GM12878 (cell line): ENCODE data around the gene REEP3. TPM values are rescaled to one million over a fixed set of nuclear protein-coding genes. Genes with fewer than 3 reads are reported as not detected.

ENCODE experiments used
- ATAC-seq: fragments of 200-7000 bp; cut with Tn5 transposase; 3 replicates; pipeline ENCODE4 v1.9.1; 2020; ENCODE audit warnings: mild to moderate bottlenecking, moderate library complexity
- BruUV-seq: library from RNA; stranded (reverse); fragments of 400-500 nt; replicated peaks from 2 replicates; lab custom pipeline; 2021; lab: Mats Ljungman, UMichigan
- CTCF ChIA-PET: fragments of 300-600 bp; sonication (Branson Sonifier 250); formaldehyde crosslinking; extraction: SDS; loops from one replicate; lab custom pipeline; 2021; ENCODE audit warnings: inconsistent platforms; lab: Yijun Ruan, JAX
- POLR2A ChIA-PET: fragments of 350-600 bp; formaldehyde crosslinking; extraction: SDS; loops from one replicate; lab custom pipeline; 2021; ENCODE audit warnings: inconsistent platforms; lab: Charles Lee
- RAD21 ChIA-PET: fragments of 300-600 bp; sonication (Branson Sonifier 250); formaldehyde crosslinking; loops from one replicate; lab custom pipeline; 2023; ENCODE audit warnings: antibody characterized with exemption; ENCODE audit not compliant: unreplicated experiment; lab: Charles Lee
- SMC1A ChIA-PET: fragments of 300-600 bp; sonication (Branson Sonifier 250); formaldehyde crosslinking; loops from one replicate; lab custom pipeline; 2023; ENCODE audit not compliant: unreplicated experiment, uncharacterized antibody; lab: Charles Lee
- DNase-seq: peaks from one replicate; pipeline ENCODE4 v3.0.0-alpha.2; 2011; ENCODE audit warnings: low read depth, low spot score
- FAIRE-seq: peaks from 3 replicates; lab custom pipeline; 2011; peaks lifted over from hg19 to GRCh38; lab: Jason Lieb, UNC
- H2AFZ ChIP-seq: 2 replicates; pipeline ENCODE4 v1.6.0; 2011; ENCODE audit warnings: low read depth, low read length, control low read depth; ENCODE audit not compliant: control insufficient read depth
- H3K27ac ChIP-seq: 2 replicates; pipeline ENCODE4 v1.5.1; 2011; ENCODE audit warnings: control low read depth; ENCODE audit not compliant: control insufficient read depth, insufficient read depth
- H3K27me3 ChIP-seq, 2 experiments: replicated peaks in 1 of 2; 2 replicates each; pipeline versions ENCODE4 v1.6.0 to v1.6.1; 2011; ENCODE audit warnings: low read length in 1 of 2; ENCODE audit not compliant: control insufficient read depth in 2 of 2, insufficient read depth in 2 of 2
- H3K36me3 ChIP-seq, 2 experiments: 2 replicates each; pipeline ENCODE4 v1.5.1; 2011; ENCODE audit warnings: low read length in 1 of 2; ENCODE audit not compliant: control insufficient read depth in 2 of 2, insufficient read depth in 2 of 2
- H3K4me1 ChIP-seq: 2 replicates; pipeline ENCODE4 v1.6.1; 2011; ENCODE audit warnings: mild to moderate bottlenecking, low read length, moderate library complexity, mixed read lengths; ENCODE audit not compliant: control insufficient read depth, insufficient read depth
- H3K4me2 ChIP-seq: 2 replicates; pipeline ENCODE4 v1.6.0; 2011; ENCODE audit warnings: control low read depth; ENCODE audit not compliant: control insufficient read depth, insufficient read depth
- H3K4me3 ChIP-seq: fragments of 200-600 bp; sonication (generic); 2 replicates; pipeline ENCODE4 v1.5.1; 2016
- H3K79me2 ChIP-seq: 2 replicates; pipeline ENCODE4 v1.6.0; 2011; ENCODE audit warnings: low read length; ENCODE audit not compliant: control insufficient read depth, insufficient read depth
- H3K9ac ChIP-seq: 2 replicates; pipeline ENCODE4 v1.8.0; 2011; ENCODE audit warnings: low read length, control low read depth, mixed read lengths; ENCODE audit not compliant: control insufficient read depth, insufficient read depth
- H3K9me3 ChIP-seq: replicated peaks from 3 replicates; pipeline ENCODE4 v1.5.1; 2011; ENCODE audit warnings: mild to moderate bottlenecking, low read length; ENCODE audit not compliant: control insufficient read depth, insufficient read depth
- H4K20me1 ChIP-seq: 2 replicates; pipeline ENCODE4 v1.6.0; 2011; ENCODE audit not compliant: control insufficient read depth, insufficient read depth
- CHD1 ChIP-seq: IDR thresholded peaks from 2 replicates; pipeline ENCODE4 v1.6.1; 2012; ENCODE audit warnings: low read depth, low read length, improper control_type of control experiment
- NFYB ChIP-seq: IDR thresholded peaks from 2 replicates; pipeline ENCODE4 v1.6.1; 2011; ENCODE audit warnings: low read depth, mild to moderate bottlenecking, low read length, improper control_type of control experiment, moderate library complexity; ENCODE audit not compliant: insufficient read depth
- RUNX3 ChIP-seq: IDR thresholded peaks from 2 replicates; pipeline ENCODE4 v1.6.1; 2012; ENCODE audit warnings: low read length, inconsistent platforms
- ZBTB33 ChIP-seq: fragments of 450-650 bp; IDR thresholded peaks from 2 replicates; pipeline ENCODE4 v1.6.1; 2017; ENCODE audit warnings: mild to moderate bottlenecking
- ZZZ3 ChIP-seq: IDR thresholded peaks from 2 replicates; pipeline ENCODE4 v1.6.1; 2011; ENCODE audit warnings: low read depth; ENCODE audit not compliant: control insufficient read depth, insufficient read length
- WGBS: methylation state at CpG from one replicate; pipeline ENCODE4 v1.1.6; 2016; ENCODE audit warnings: low lambda C conversion rate; ENCODE audit not compliant: insufficient replicate concordance, insufficient coverage; ENCODE audit errors: missing lambda C conversion rate; 5-methylcytosine and 5-hydroxymethylcytosine counted together
- in situ Hi-C: fragments of 300-500 bp; cut with MboI; formaldehyde crosslinking; loops from 9 replicates; pipeline ENCODE4 v1.14.3; 2018; ENCODE audit warnings: mixed read lengths
- intact Hi-C: fragments of 100-400 bp; cut with micrococcal nuclease; formaldehyde crosslinking; loops from one replicate; pipeline ENCODE4 v1.14.2; 2022; ENCODE audit not compliant: unreplicated experiment
- polyA plus RNA-seq, 11 experiments: library from polyadenylated mRNA; depleted of rRNA in 4 of 11; unstranded in 6 of 11; stranded (reverse) in 5 of 11; fragments of >200 nt; fragmentation: Nextera tagmentation in 4 of 11; fragmentation: Illumina TruSeq in 1 of 11; extraction: Ambion mirVana in 4 of 11; extraction: Trizol in 1 of 11; gene quantifications; 1 replicate in 1 of 11; 2 replicates in 10 of 11; pipeline versions ENCODE4 v1.2.1 to v1.2.3, GENCODE V29; 2011 to 2016; ENCODE audit warnings: inconsistent platforms in 2 of 11, missing spikeins in 2 of 11, low read depth in 1 of 11
- total RNA-seq, 4 experiments: library from RNA; depleted of rRNA in 3 of 4; stranded (reverse); fragments of >200 nt in 3 of 4; fragmentation: Illumina TruSeq in 1 of 4; extraction: Trizol in 1 of 4; gene quantifications; 2 replicates each; pipeline versions ENCODE4 v1.2.1 to v1.2.3, GENCODE V29; 2013 to 2021

Gene REEP3
- total and polyA plus RNA-seq, 10 of the 15 experiments (the other 5 are each of a cell fraction or from before 2014, with no cell fraction given): 4.9 to 25.9 (median 16.2) TPM

GRCh38 chr10:63503395-63503794 lies 17.8 kb upstream of the REEP3 start:
- H3K27me3 ChIP-seq: no peaks in the 10 kb centered on the region
- no peak overlapping the region for H3K27ac ChIP-seq
- in situ Hi-C loops: no loop called here
- FAIRE-seq: no peak
- H4K20me1 ChIP-seq: no peaks in the 10 kb centered on the region
- BruUV-seq: no TSS peak
- H2AFZ ChIP-seq: no peak overlapping the region
- H3K4me1 ChIP-seq: no peaks in the 10 kb centered on the region
- no peak overlapping the region for H3K9ac ChIP-seq
- CTCF ChIA-PET: interaction anchor here (0.9 to 2.0 kb wide), 4 partner anchors 10 to 217 kb away, joined by 3 to 6 read pairs (median 4); partner anchors contain the start of gene JMJD1C
- SMC1A ChIA-PET: interaction anchor here (1.2 to 5.8 kb wide), 3 partner anchors 9 to 12 kb away, joined by 3 to 26 read pairs (median 3); no protein-coding TSS in a partner anchor
- WGBS: 82% methylated on average over 4 of the region's 4 CpGs
- POLR2A ChIA-PET: interaction anchor here (4.2 kb wide), 1 partner anchor 12 kb away, joined by 18 read pairs; no protein-coding TSS in a partner anchor
- no peaks in the 10 kb centered on the region; a peak in 1 of 4 replicates for H3K36me3 ChIP-seq
- TF ChIP-seq RUNX3 (no peak), CHD1 (no peak), NFYB (no peak), ZZZ3 (no peak)
- TF ChIP-seq, all 136 proteins: peak for 0
- H3K4me2 ChIP-seq: no peak overlapping the region
- ATAC-seq: no peak
- intact Hi-C loops: no loop called here
- peaks cover 17% of the 10 kb centered on the region for H3K79me2 ChIP-seq
- H3K4me3 ChIP-seq: no peak overlapping the region
- no peak for DNase-seq
- no peaks in the 10 kb centered on the region; the same call in 2 of the 3 replicates for H3K9me3 ChIP-seq
- RAD21 ChIA-PET: interaction anchor here (0.6 kb wide), 1 partner anchor 867 kb away, joined by 3 read pairs; no protein-coding TSS in a partner anchor

GRCh38 chr10:63504145-63504881 lies 16.9 kb upstream of the REEP3 start:
- no peak for TF ChIP-seq ZBTB33
- Histone ChIP-seq H3K9ac (no peak overlapping the region), H3K4me1 (no peaks in the 10 kb centered on the region), H3K9me3 (no peaks in the 10 kb centered on the region; the same call in 2 of the 3 replicates), H3K4me3 (no peak overlapping the region), H3K27ac (no peak overlapping the region), H3K27me3 (no peaks in the 10 kb centered on the region), H3K79me2 (peaks cover 14% of the 10 kb centered on the region), H4K20me1 (no peaks in the 10 kb centered on the region), H3K36me3 (no peaks in the 10 kb centered on the region; a peak in 1 of 4 replicates), H2AFZ (no peak overlapping the region), H3K4me2 (no peak overlapping the region)
- WGBS: 68% methylated on average over 3 of the region's 3 CpGs
- POLR2A ChIA-PET: interaction anchor here (1.4 to 4.2 kb wide), 2 partner anchors 11 to 46 kb away, joined by 4 to 18 read pairs; no protein-coding TSS in a partner anchor
- DNase-seq: no peak
- SMC1A ChIA-PET: interaction anchor here (0.9 to 5.8 kb wide), 7 partner anchors 8 to 125 kb away, joined by 3 to 26 read pairs (median 4); no protein-coding TSS in a partner anchor
- RAD21 ChIA-PET: no interaction called here
- in situ Hi-C loops (no loop called here), intact Hi-C loops (no loop called here)
- BruUV-seq: no TSS peak
- no peak for FAIRE-seq
- ATAC-seq: no peak
- CTCF ChIA-PET: interaction anchor here (1.3 to 2.0 kb wide), 4 partner anchors 12 to 216 kb away, joined by 3 to 5 read pairs (median 4); partner anchors contain the start of gene JMJD1C
